Activated T-helper 1 cell treated with anti-CD3 and anti-CD28 coated beads, Interleukin-12 subunit alpha, Interleukin-12 subunit beta, Interleukin-2, Interleukin-4 antibody, amounts not matched to agents 30 ng/mL and 10 ng/mL and 1 ng/mL, durations not matched to agents 14 hours and 24 hours and 36 hours (primary cell): ENCODE results near the gene AMDHD1. TPM values are rescaled to one million over a fixed set of nuclear protein-coding genes. Genes with fewer than 3 reads are reported as not detected.

Experiments used
- DNase-seq: peaks from one replicate; pipeline ENCODE4 v3.0.0; 2021; ENCODE audit warnings: low spot score
- H3K27ac Mint-ChIP-seq: one replicate; pipeline ENCODE4 v1.8.0; 2021; ENCODE audit warnings: mild to moderate bottlenecking, mixed read lengths
- H3K27me3 Mint-ChIP-seq: one replicate; pipeline ENCODE4 v1.8.0; 2022; ENCODE audit warnings: mild to moderate bottlenecking, moderate library complexity, mixed read lengths; ENCODE audit not compliant: insufficient read depth
- H3K36me3 Mint-ChIP-seq: one replicate; pipeline ENCODE4 v1.8.0; 2021; ENCODE audit warnings: low read depth, mixed read lengths
- H3K4me1 Mint-ChIP-seq: one replicate; pipeline ENCODE4 v1.8.0; 2021; ENCODE audit warnings: low read depth, mixed read lengths
- H3K4me3 Mint-ChIP-seq: one replicate; pipeline ENCODE4 v1.8.0; 2021; ENCODE audit warnings: mild to moderate bottlenecking, moderate library complexity, mixed read lengths
- H3K9me3 Mint-ChIP-seq: one replicate; pipeline ENCODE4 v1.8.0; 2021; ENCODE audit warnings: mixed read lengths
- intact Hi-C: fragments of 100-400 bp; cut with micrococcal nuclease; formaldehyde crosslinking; loops from one replicate; pipeline ENCODE4 v1.15.1; 2024
- total RNA-seq: library from RNA; stranded (reverse); gene quantifications from 2 replicates; pipeline ENCODE4 v1.2.3, GENCODE V29; 2022

Gene AMDHD1
- total RNA-seq, result 0.21 and 0.27 TPM in 2 replicates

GRCh38 chr12:95943330-95943842, at the start of gene AMDHD1:
Gene AMDHD1, plus strand, starts transcription at chr12:95943331. Its CDS starts 68 bp downstream, at chr12:95943399.
- peak; percentile 59 for DNase-seq
- no peaks in the 10 kb centered on the region for H3K9me3 Mint-ChIP-seq
- peaks cover 5% of the 10 kb centered on the region for H3K4me1 Mint-ChIP-seq
- peak within 1 kb of the TSS; percentile 92 for H3K4me3 Mint-ChIP-seq
- H3K27ac Mint-ChIP-seq, result peak within 1 kb of the TSS; percentile 95
- H3K27me3 Mint-ChIP-seq, result peaks cover 22% of the 10 kb centered on the region
- intact Hi-C loops, result loop anchor here (2.0 to 10.0 kb wide), 12 partner anchors 25 to 963 kb away; partner anchors contain the start of genes LTA4H, METAP2, NDUFA12 and NEDD1
- H3K36me3 Mint-ChIP-seq, result no peaks in the 10 kb centered on the region

- no peaks in the 10 kb centered on the region for H3K36me3 Mint-ChIP-seq
- no peak overlapping the region for H3K27ac Mint-ChIP-seq
- no peak for DNase-seq
- intact Hi-C loops, result no loop called here
- no peaks in the 10 kb centered on the region for H3K4me1 Mint-ChIP-seq
- peaks cover 3% of the 10 kb centered on the region for H3K27me3 Mint-ChIP-seq
- no peaks in the 10 kb centered on the region for H3K9me3 Mint-ChIP-seq
- no peak overlapping the region for H3K4me3 Mint-ChIP-seq
These were observed 46.3 kb upstream of the AMDHD1 start for GRCh38 chr12:95896846-95897245.

GRCh38 chr12:95898081-95898480, 45.0 kb upstream of the AMDHD1 start:
- Mint-ChIP-seq H3K27ac (no peak overlapping the region), H3K36me3 (no peaks in the 10 kb centered on the region), H3K9me3 (no peaks in the 10 kb centered on the region), H3K4me3 (no peak overlapping the region), H3K4me1 (no peaks in the 10 kb centered on the region), H3K27me3 (peaks cover 3% of the 10 kb centered on the region)
- intact Hi-C loops, result no loop called here
- no peak for DNase-seq

GRCh38 chr12:95908573-95908972, 34.6 kb upstream of the AMDHD1 start:
- Mint-ChIP-seq H3K27me3 (peaks cover 20% of the 10 kb centered on the region), H3K4me3 (no peak overlapping the region), H3K36me3 (no peaks in the 10 kb centered on the region), H3K27ac (no peak overlapping the region), H3K4me1 (no peaks in the 10 kb centered on the region), H3K9me3 (no peaks in the 10 kb centered on the region)
- intact Hi-C loops, result no loop called here
- no peak for DNase-seq

- H3K27ac Mint-ChIP-seq, result no peak overlapping the region
- H3K4me1 Mint-ChIP-seq, result no peaks in the 10 kb centered on the region
- DNase-seq, result no peak
These were observed 33.3 kb upstream of the AMDHD1 start for GRCh38 chr12:95909871-95910270.

GRCh38 chr12:95918194-95918993, 24.7 kb upstream of the AMDHD1 start:
- no peak overlapping the region for H3K27ac Mint-ChIP-seq
- peak; percentile 17 for DNase-seq
- no peak overlapping the region for H3K4me3 Mint-ChIP-seq
- H3K27me3 Mint-ChIP-seq, result peaks cover 20% of the 10 kb centered on the region
- no peaks in the 10 kb centered on the region for H3K9me3 Mint-ChIP-seq
- H3K36me3 Mint-ChIP-seq, result no peaks in the 10 kb centered on the region
- intact Hi-C loops, result loop anchor here (1.0 to 2.0 kb wide), 5 partner anchors 24 to 598 kb away; partner anchors contain the start of genes AMDHD1, CCDC38 and LTA4H
- no peaks in the 10 kb centered on the region for H3K4me1 Mint-ChIP-seq

More at GRCh38 chr12:95909871-95910270, 33.3 kb upstream of the AMDHD1 start:
- no peaks in the 10 kb centered on the region for H3K36me3 Mint-ChIP-seq
- no peak overlapping the region for H3K4me3 Mint-ChIP-seq
- no peaks in the 10 kb centered on the region for H3K9me3 Mint-ChIP-seq
- peaks cover 17% of the 10 kb centered on the region for H3K27me3 Mint-ChIP-seq
- intact Hi-C loops, result no loop called here

- intact Hi-C loops, result loop anchor here (2.0 kb wide), 2 partner anchors 24 to 598 kb away; partner anchors contain the start of genes AMDHD1 and CCDC38
- DNase-seq, result no peak
These were observed 24.0 kb upstream of the AMDHD1 start for GRCh38 chr12:95919110-95919509.

GRCh38 chr12:95922231-95922630, 20.9 kb upstream of the AMDHD1 start:
- Mint-ChIP-seq H3K4me3 (no peak overlapping the region), H3K27me3 (peaks cover 3% of the 10 kb centered on the region), H3K9me3 (peaks cover 5% of the 10 kb centered on the region), H3K36me3 (no peaks in the 10 kb centered on the region), H3K27ac (no peak overlapping the region), H3K4me1 (no peaks in the 10 kb centered on the region)
- no peak for DNase-seq
- intact Hi-C loops, result no loop called here

More at GRCh38 chr12:95919110-95919509, 24.0 kb upstream of the AMDHD1 start:
- Mint-ChIP-seq H3K36me3 (no peaks in the 10 kb centered on the region), H3K27ac (no peak overlapping the region), H3K27me3 (peaks cover 20% of the 10 kb centered on the region), H3K4me1 (no peaks in the 10 kb centered on the region), H3K4me3 (no peak overlapping the region), H3K9me3 (no peaks in the 10 kb centered on the region)

- Mint-ChIP-seq H3K36me3 (no peaks in the 10 kb centered on the region), H3K27me3 (peaks cover 18% of the 10 kb centered on the region), H3K4me1 (peaks cover 5% of the 10 kb centered on the region), H3K27ac (no peak overlapping the region), H3K4me3 (no peak overlapping the region), H3K9me3 (no peaks in the 10 kb centered on the region)
- intact Hi-C loops, result loop anchor here (5.0 to 10.0 kb wide), 6 partner anchors 257 to 938 kb away; partner anchors contain the start of genes METAP2, NDUFA12 and USP44
- no peak for DNase-seq
These were observed 2.6 kb upstream of the AMDHD1 start for GRCh38 chr12:95940514-95940913.

- Mint-ChIP-seq H3K27ac (no peak overlapping the region), H3K27me3 (peaks cover 24% of the 10 kb centered on the region), H3K36me3 (no peaks in the 10 kb centered on the region), H3K4me3 (peak overlapping the region; percentile 92), H3K9me3 (no peaks in the 10 kb centered on the region), H3K4me1 (peaks cover 5% of the 10 kb centered on the region)
- intact Hi-C loops, result loop anchor here (2.0 to 10.0 kb wide), 12 partner anchors 23 to 965 kb away; partner anchors contain the start of genes LTA4H, METAP2, NDUFA12 and NEDD1
- no peak for DNase-seq
These were observed 1.0 kb upstream of the AMDHD1 start for GRCh38 chr12:95942101-95942523.

GRCh38 chr12:95942524-95943329, 404 bp upstream of the AMDHD1 start, which contains the start of gene CCDC38:
Gene CCDC38, minus strand, starts transcription at chr12:95942614. Its CDS starts 6,105 bp downstream, at chr12:95936509.
- peak within 1 kb of the TSS; percentile 92 for H3K4me3 Mint-ChIP-seq
- DNase-seq, result peak; percentile 78
- intact Hi-C loops, result loop anchor here (2.0 to 10.0 kb wide), 12 partner anchors 24 to 964 kb away; partner anchors contain the start of genes LTA4H, METAP2, NDUFA12 and NEDD1
- peak within 1 kb of the TSS; percentile 95 for H3K27ac Mint-ChIP-seq
- no peaks in the 10 kb centered on the region for H3K36me3 Mint-ChIP-seq
- H3K27me3 Mint-ChIP-seq, result peaks cover 24% of the 10 kb centered on the region
- peaks cover 5% of the 10 kb centered on the region for H3K4me1 Mint-ChIP-seq
- no peaks in the 10 kb centered on the region for H3K9me3 Mint-ChIP-seq

- Mint-ChIP-seq H3K36me3 (no peaks in the 10 kb centered on the region), H3K4me1 (peaks cover 5% of the 10 kb centered on the region), H3K27ac (no peak overlapping the region), H3K9me3 (no peaks in the 10 kb centered on the region), H3K27me3 (peaks cover 18% of the 10 kb centered on the region), H3K4me3 (peak overlapping the region; percentile 92)
- intact Hi-C loops, result loop anchor here (5.0 to 10.0 kb wide), 6 partner anchors 253 to 942 kb away; partner anchors contain the start of genes METAP2, NDUFA12 and USP44
- no peak for DNase-seq
These were observed 1.1 kb downstream of the AMDHD1 start for GRCh38 chr12:95944108-95944704.
